GM21390 (cell line): ENCODE measurements around the gene KCND3.

Experiments
- ATAC-seq: cut with Tn5 transposase; IDR thresholded peaks from one replicate; pipeline ENCODE4 v1.9.1; 2021; ENCODE audit not compliant: unreplicated experiment

The KCND3 gene

GRCh38 chr1:111988743-111989453 is 570 bp downstream of the KCND3 start:
- ATAC-seq, result no peak

GRCh38 chr1:111988377-111988742 is 1.1 kb downstream of the KCND3 start:
- ATAC-seq, result no peak

- no peak for ATAC-seq
These were observed 2.0 kb downstream of the KCND3 start for GRCh38 chr1:111987502-111987901.

GRCh38 chr1:111983500-111983899 is 6.0 kb downstream of the KCND3 start:
- no peak for ATAC-seq

GRCh38 chr1:111982428-111982827 is 7.0 kb downstream of the KCND3 start:
- ATAC-seq, result no peak

- ATAC-seq, result no peak
These were observed 7.6 kb downstream of the KCND3 start for GRCh38 chr1:111981871-111982270.

- ATAC-seq, result no peak
These were observed 8.4 kb downstream of the KCND3 start for GRCh38 chr1:111981090-111981489.

GRCh38 chr1:111980686-111981085 is 8.8 kb downstream of the KCND3 start:
- ATAC-seq, result no peak

GRCh38 chr1:111978695-111979094 is 10.8 kb downstream of the KCND3 start:
- ATAC-seq, result no peak

- no peak for ATAC-seq
These were observed 12.1 kb downstream of the KCND3 start for GRCh38 chr1:111977378-111977777.

- ATAC-seq, result no peak
These were observed 12.6 kb downstream of the KCND3 start for GRCh38 chr1:111976842-111977241.

- ATAC-seq, result no peak
These were observed 13.1 kb downstream of the KCND3 start for GRCh38 chr1:111976332-111976731.

GRCh38 chr1:111973150-111973790 is 16.2 kb downstream of the KCND3 start:
- ATAC-seq, result no peak

- no peak for ATAC-seq
These were observed 18.1 kb downstream of the KCND3 start for GRCh38 chr1:111971396-111971795.

GRCh38 chr1:111968511-111968910 is 21.0 kb downstream of the KCND3 start:
- no peak for ATAC-seq

- no peak for ATAC-seq
These were observed 21.6 kb downstream of the KCND3 start for GRCh38 chr1:111967886-111968285.

GRCh38 chr1:111967067-111967690 is 22.3 kb downstream of the KCND3 start:
- ATAC-seq, result no peak

- ATAC-seq, result no peak
These were observed 23.6 kb downstream of the KCND3 start for GRCh38 chr1:111965781-111966443.

- no peak for ATAC-seq
These were observed 25.3 kb downstream of the KCND3 start for GRCh38 chr1:111963985-111964738.

- ATAC-seq, result no peak
These were observed 27.5 kb downstream of the KCND3 start for GRCh38 chr1:111961773-111962565.
